Measurements from ENCODE around the gene FBXO45.

- TF ChIP-seq CTCF (IDR thresholded peaks at IDR 0.05 in 4 of 5, conservative IDR thresholded peaks at IDR 0.05 in 1 of 5): no peak
- TF ChIP-seq POLR2A (IDR thresholded peaks at IDR 0.05): no peak
These were observed 65.2 kb downstream of the FBXO45 start for GRCh38 chr3:196633555-196634151.

Data from gastrocnemius medialis (tissue), 4 donors.